ENCODE results near the gene PITX2.

DNA sequence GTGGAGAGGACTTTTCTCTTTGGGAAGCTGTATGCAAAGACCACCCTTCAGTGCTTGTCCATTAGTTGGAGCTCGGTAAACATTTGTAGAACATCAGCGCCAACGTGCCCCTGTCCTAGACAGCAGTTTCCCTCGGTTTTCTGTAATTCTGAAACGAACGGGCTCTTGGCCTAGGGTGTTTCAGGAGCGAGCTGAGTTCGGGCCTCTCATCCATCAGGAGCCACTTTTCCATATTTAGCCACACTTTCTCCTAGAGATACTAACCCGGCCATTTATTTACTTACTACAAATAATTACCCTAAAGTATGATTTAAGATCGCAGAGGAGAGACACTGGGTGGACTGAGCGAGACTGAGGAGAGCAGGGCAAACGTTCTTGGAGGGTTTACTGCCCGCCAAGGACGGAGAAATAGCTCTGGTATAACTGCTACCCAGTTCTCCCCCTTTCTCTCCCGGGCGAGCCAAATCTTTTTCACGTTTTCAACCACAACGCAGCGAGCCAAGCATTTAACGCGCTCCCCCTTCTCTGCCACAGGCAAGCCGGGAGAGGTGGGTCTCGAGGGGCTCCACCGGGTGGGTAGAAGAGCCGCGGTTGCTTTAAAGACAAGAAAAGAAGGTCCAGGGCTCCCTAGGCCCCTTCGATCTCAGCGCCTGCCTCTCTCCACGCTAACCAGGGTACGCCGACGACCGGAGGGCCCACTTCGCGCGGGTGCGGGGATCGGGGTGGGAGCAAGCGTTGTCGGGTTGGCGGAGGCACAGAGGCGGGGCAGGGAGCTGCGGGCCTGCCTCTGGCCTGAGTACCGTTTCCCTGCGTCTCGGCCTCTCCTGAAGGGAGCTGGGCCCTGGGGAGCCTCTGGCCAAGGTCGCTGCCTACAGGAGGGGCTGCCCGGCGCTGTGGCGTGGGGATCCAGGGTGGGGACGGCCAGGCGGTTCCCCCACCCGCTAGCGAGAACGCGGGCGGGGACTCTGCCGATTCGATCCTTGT is 10.8 kb upstream of the PITX2 start:
- TF ChIP-seq EZH2 (IDR thresholded peaks at IDR 0.05; ENCODE audit: insufficient read depth, poor library complexity, severe bottlenecking): no peak
- no peak for TF ChIP-seq EZH2phosphoT487 (IDR thresholded peaks at IDR 0.05; ENCODE audit: insufficient read depth, low read depth)
